Effector memory CD8-positive, alpha-beta T cell (primary cell): ENCODE measurements around the gene USP16.

Experiments
- ATAC-seq: fragments of 150-1000 bp; cut with Tn5 transposase; replicated peaks from 2 replicates; pipeline ENCODE4 v1.10.0; 2021; ENCODE audit warnings: mild to moderate bottlenecking, moderate library complexity
- DNase-seq, 3 experiments: peaks; one replicate each; pipeline ENCODE4 v3.0.0; 2021
- H3K27ac Mint-ChIP-seq, 2 donors: one replicate each; pipeline ENCODE4 v1.8.0; 2022; ENCODE audit warnings: mild to moderate bottlenecking in 2 of 2, mixed read lengths in 2 of 2, moderate library complexity in 2 of 2
- H3K27me3 Mint-ChIP-seq, 2 donors: one replicate each; pipeline ENCODE4 v1.8.0; 2022; ENCODE audit warnings: mixed read lengths in 2 of 2
- H3K36me3 Mint-ChIP-seq: one replicate; pipeline ENCODE4 v1.8.0; 2022; ENCODE audit warnings: mild to moderate bottlenecking, moderate library complexity, mixed read lengths; ENCODE audit not compliant: insufficient read depth
- H3K4me1 Mint-ChIP-seq, 2 donors: one replicate each; pipeline ENCODE4 v1.8.0; 2022; ENCODE audit warnings: low read depth in 2 of 2, mixed read lengths in 2 of 2
- H3K4me3 Mint-ChIP-seq, 2 donors: one replicate each; pipeline ENCODE4 v1.8.0; 2022; ENCODE audit warnings: mild to moderate bottlenecking in 2 of 2, mixed read lengths in 2 of 2, moderate library complexity in 2 of 2
- H3K9me3 Mint-ChIP-seq, 2 donors: one replicate each; pipeline ENCODE4 v1.8.0; 2022; ENCODE audit warnings: mixed read lengths in 2 of 2

Gene USP16

GRCh38 chr21:29078869-29079767, 54.6 kb downstream of the USP16 start:
- H3K9me3 Mint-ChIP-seq = peaks cover 0 to 6% of the 10 kb centered on the region in 2 donors
- H3K27me3 Mint-ChIP-seq = no peaks in the 10 kb centered on the region
- DNase-seq = peak in 2 of 3 experiments; percentile 17 to 26
- H3K4me1 Mint-ChIP-seq = peaks cover 29 to 37% of the 10 kb centered on the region in 2 donors
- ATAC-seq = peak; percentile 25
- peak overlapping the region; percentile 35 to 92 for H3K27ac Mint-ChIP-seq
- peak overlapping the region; percentile 17 to 84 for H3K4me3 Mint-ChIP-seq
- H3K36me3 Mint-ChIP-seq = peaks cover 10% of the 10 kb centered on the region

- no peaks in the 10 kb centered on the region for H3K27me3 Mint-ChIP-seq
- DNase-seq = peak in 2 of 3 experiments; percentile 14 to 15
Observed at GRCh38 chr21:29080454-29080941, 56.0 kb downstream of the USP16 start.

GRCh38 chr21:29082046-29082815, 57.8 kb downstream of the USP16 start:
- Mint-ChIP-seq H3K4me1 (peaks cover 28 to 37% of the 10 kb centered on the region in 2 donors), H3K27ac (peak overlapping the region; percentile 35 to 49)
- no peak for DNase-seq

More at GRCh38 chr21:29080454-29080941, 56.0 kb downstream of the USP16 start:
- peak; percentile 68 for ATAC-seq
- Mint-ChIP-seq H3K27ac (peak overlapping the region; percentile 35 to 92), H3K36me3 (peaks cover 7% of the 10 kb centered on the region), H3K4me1 (peaks cover 28 to 37% of the 10 kb centered on the region in 2 donors), H3K9me3 (peaks cover 0 to 6% of the 10 kb centered on the region in 2 donors), H3K4me3 (peak overlapping the region; percentile 17 to 84)

GRCh38 chr21:29083306-29083705, 58.8 kb downstream of the USP16 start:
- peaks cover 5% of the 10 kb centered on the region for H3K36me3 Mint-ChIP-seq
- no peak for DNase-seq
- ATAC-seq = no peak
- H3K4me1 Mint-ChIP-seq = peaks cover 23 to 29% of the 10 kb centered on the region in 2 donors
- peak overlapping the region in 1 of 2 donors; percentile 21 for H3K27ac Mint-ChIP-seq
- H3K9me3 Mint-ChIP-seq = peaks cover 0 to 6% of the 10 kb centered on the region in 2 donors
- H3K27me3 Mint-ChIP-seq = no peaks in the 10 kb centered on the region
- H3K4me3 Mint-ChIP-seq = no peak overlapping the region

More at GRCh38 chr21:29082046-29082815, 57.8 kb downstream of the USP16 start:
- Mint-ChIP-seq H3K27me3 (no peaks in the 10 kb centered on the region), H3K4me3 (peak overlapping the region in 1 of 2 donors; percentile 20), H3K36me3 (peaks cover 11% of the 10 kb centered on the region), H3K9me3 (peaks cover 0 to 6% of the 10 kb centered on the region in 2 donors)
- no peak for ATAC-seq

- H3K36me3 Mint-ChIP-seq = peaks cover 9% of the 10 kb centered on the region
- no peak overlapping the region for H3K27ac Mint-ChIP-seq
- no peak overlapping the region for H3K4me3 Mint-ChIP-seq
- H3K27me3 Mint-ChIP-seq = no peaks in the 10 kb centered on the region
- ATAC-seq (no peak), DNase-seq (no peak)
- H3K9me3 Mint-ChIP-seq = no peaks in the 10 kb centered on the region
- H3K4me1 Mint-ChIP-seq = peaks cover 14 to 18% of the 10 kb centered on the region in 2 donors
Observed at GRCh38 chr21:29084372-29084771, 59.9 kb downstream of the USP16 start.

GRCh38 chr21:29085106-29085752, 60.8 kb downstream of the USP16 start:
- ATAC-seq (no peak), DNase-seq (no peak)
- Mint-ChIP-seq H3K9me3 (no peaks in the 10 kb centered on the region), H3K4me1 (peaks cover 7 to 17% of the 10 kb centered on the region in 2 donors), H3K27me3 (no peaks in the 10 kb centered on the region), H3K27ac (no peak overlapping the region), H3K4me3 (no peak overlapping the region), H3K36me3 (peaks cover 9% of the 10 kb centered on the region)

- Mint-ChIP-seq H3K4me3 (no peak overlapping the region), H3K27me3 (no peaks in the 10 kb centered on the region), H3K36me3 (peaks cover 16% of the 10 kb centered on the region), H3K27ac (no peak overlapping the region), H3K4me1 (peaks cover 0 to 8% of the 10 kb centered on the region in 2 donors), H3K9me3 (no peaks in the 10 kb centered on the region)
- ATAC-seq (no peak), DNase-seq (no peak)
Observed at GRCh38 chr21:29091033-29091432, 66.6 kb downstream of the USP16 start.

GRCh38 chr21:29092102-29092959, 67.9 kb downstream of the USP16 start:
- Mint-ChIP-seq H3K27me3 (no peaks in the 10 kb centered on the region), H3K27ac (no peak overlapping the region), H3K9me3 (no peaks in the 10 kb centered on the region), H3K36me3 (peaks cover 11% of the 10 kb centered on the region), H3K4me3 (no peak overlapping the region), H3K4me1 (peaks cover 0 to 8% of the 10 kb centered on the region in 2 donors)
- DNase-seq (no peak), ATAC-seq (no peak)

GRCh38 chr21:29096218-29097015, 71.9 kb downstream of the USP16 start:
- ATAC-seq = no peak
- DNase-seq = no peak
- no peak overlapping the region for H3K4me3 Mint-ChIP-seq
- no peaks in the 10 kb centered on the region for H3K9me3 Mint-ChIP-seq
- no peaks in the 10 kb centered on the region for H3K4me1 Mint-ChIP-seq
- H3K36me3 Mint-ChIP-seq = peaks cover 7% of the 10 kb centered on the region
- H3K27ac Mint-ChIP-seq = no peak overlapping the region
- no peaks in the 10 kb centered on the region for H3K27me3 Mint-ChIP-seq

- H3K27ac Mint-ChIP-seq = no peak overlapping the region
- H3K9me3 Mint-ChIP-seq = no peaks in the 10 kb centered on the region
- H3K4me3 Mint-ChIP-seq = no peak overlapping the region
- peaks cover 4% of the 10 kb centered on the region for H3K36me3 Mint-ChIP-seq
- ATAC-seq (no peak), DNase-seq (no peak)
- H3K4me1 Mint-ChIP-seq = no peaks in the 10 kb centered on the region
- no peaks in the 10 kb centered on the region for H3K27me3 Mint-ChIP-seq
Observed at GRCh38 chr21:29098156-29098555, 73.7 kb downstream of the USP16 start.

- H3K27ac Mint-ChIP-seq = no peak overlapping the region
- H3K9me3 Mint-ChIP-seq = no peaks in the 10 kb centered on the region
- H3K27me3 Mint-ChIP-seq = no peaks in the 10 kb centered on the region
- DNase-seq = no peak
- H3K36me3 Mint-ChIP-seq = no peaks in the 10 kb centered on the region
- H3K4me3 Mint-ChIP-seq = no peak overlapping the region
- ATAC-seq = no peak
- no peaks in the 10 kb centered on the region for H3K4me1 Mint-ChIP-seq
Observed at GRCh38 chr21:29102791-29103257, 78.4 kb downstream of the USP16 start.
